Heart right ventricle (tissue), 16 donors: ENCODE data around the gene LASP1. TPM values are rescaled to one million over a fixed set of nuclear protein-coding genes. Genes with fewer than 3 reads are reported as not detected.

Source experiments
- ATAC-seq, 8 donors: fragments of 200-7000 bp; cut with Tn5 transposase; one replicate each; pipeline ENCODE4 v1.9.1; 2020; ENCODE audit warnings: mild to moderate bottlenecking in 8 of 8, moderate library complexity in 8 of 8, moderate number of reproducible peaks in 1 of 8
- DNase-seq, 2 donors: peaks; one replicate each; pipeline ENCODE4 v3.0.0-alpha.2; 2020
- H3K27ac ChIP-seq, 10 donors: fragments of 200-600 bp; sonication (generic) in 2 of 10; one replicate each; pipeline versions ENCODE4 v1.5.0 to v1.8.0; 2020 to 2022; ENCODE audit warnings: mild to moderate bottlenecking in 3 of 10
- H3K27me3 ChIP-seq, 7 donors: fragments of 200-600 bp; one replicate each; pipeline ENCODE4 v1.8.0; 2021 to 2022; ENCODE audit warnings: mild to moderate bottlenecking in 2 of 7
- H3K36me3 ChIP-seq, 9 donors: fragments of 200-600 bp; sonication (generic) in 1 of 9; one replicate each; pipeline versions ENCODE4 v1.5.0 to v1.8.0; 2020 to 2022; ENCODE audit warnings: mild to moderate bottlenecking in 2 of 9
- H3K4me1 ChIP-seq, 9 donors: fragments of 200-600 bp; sonication (generic) in 1 of 9; one replicate each; pipeline versions ENCODE4 v1.5.0 to v1.8.0; 2020 to 2022; ENCODE audit warnings: mild to moderate bottlenecking in 4 of 9
- H3K4me3 ChIP-seq, 10 donors: fragments of 200-600 bp; sonication (generic) in 2 of 10; one replicate each; pipeline versions ENCODE4 v1.5.0 to v1.8.0; 2020 to 2022; ENCODE audit warnings: mild to moderate bottlenecking in 7 of 10, moderate library complexity in 2 of 10
- H3K9me3 ChIP-seq, 11 donors: fragments of 200-600 bp in 10 of 11; sonication (generic) in 2 of 11; one replicate each; pipeline versions ENCODE4 v1.5.0 to v1.8.0; 2013 to 2022; ENCODE audit warnings: mild to moderate bottlenecking in 2 of 11, control low read depth in 1 of 11, moderate library complexity in 1 of 11
- CTCF ChIP-seq, 9 donors: fragments of 200-600 bp; sonication (generic) in 2 of 9; IDR thresholded peaks; one replicate each; pipeline versions ENCODE4 v1.5.0 to v1.8.0; 2021 to 2022; ENCODE audit warnings: antibody characterized with exemption in 9 of 9, mild to moderate bottlenecking in 5 of 9, moderate library complexity in 1 of 9
- WGBS, 2 donors: extraction: QIAGEN DNeasy Blood & Tissue Kit; methylation state at CpG; one replicate each; pipeline ENCODE4 v1.1.7; 2013; ENCODE audit warnings: inconsistent platforms in 1 of 2; 5-methylcytosine and 5-hydroxymethylcytosine counted together
- intact Hi-C, 10 donors: fragments of 100-400 bp; cut with DNase I; formaldehyde crosslinking; loops; one replicate each; pipeline versions ENCODE4 v1.11.1 to v1.14.2; 2022
- polyA plus RNA-seq, 2 donors: library from polyadenylated mRNA; stranded (reverse); fragments of 200-250 nt; gene quantifications; one replicate each; pipeline ENCODE4 v1.2.3, GENCODE V29; 2013
- total RNA-seq, 10 donors: library from RNA; stranded (reverse); fragmentation: NEBNext Ultra II Directional in 3 of 10; extraction: Animal tissue kit (Norgen Biotek cat#: 25700) in 3 of 10; gene quantifications; one replicate each; pipeline versions ENCODE4 v1.2.1 to v1.2.4, GENCODE V29; 2021 to 2023
- donor health status: Arrhythmogenic right ventricular cardiomyopathy.
- donor health status: ischemic (EF 13 %, LVEDD 7.1; RV severe dilation, severe dysfunction).
- donor health status: healthy with polysubstance abuse.
- donor health status: DM: no; HTN: yes; CAD: no.
- donor health status: DM: no; HTN: no; CAD: no.
- donor health status: ischemic (EF 25% LVEDD 6.9; RV normal size, moderate dysfunction).
- donor health status: ischemic (EF 25% LVEDD 5.7; RV mildly dilated, moderate dysfunction).
- donor health status: healthy.
- donor health status: DM: yes; HTN: yes; CAD: no.
- donor health status: Ischemic cardiomyopathy.
- donor health status: ischemic (EF 35%, LVEDD 5.7; RV mildly dilated, moderate dysfunction).
- donor health status: nonischemic (EF 11% LVEDD 7.7; RV severe dilation, severe dysfunction).
- donor health status: DM: yes; HTN: yes; CAD: no.
- donor health status: PGD.
- donor health status: ischemic (EF 29% LVEDD 5.4; RV normal size, mild dysfunction).
- donor health status: nonischemic (EF 23%, LVEDD 6.1; RV moderate dilation, normal function).

The LASP1 gene
- total and polyA plus RNA-seq, 12 donors: 19.5 to 56.9 (median 23.0) TPM

- peak; percentile 86 to 89 for DNase-seq
- H3K27me3 ChIP-seq: no peaks in the 10 kb centered on the region
- no peaks in the 10 kb centered on the region for H3K9me3 ChIP-seq
- peaks cover 0 to 66% (median 15%) of the 10 kb centered on the region in 9 donors for H3K36me3 ChIP-seq
- H3K4me3 ChIP-seq: peak overlapping the region in 2 of 10 donors; percentile 10 to 11
- ATAC-seq: peak; percentile 64 to 78 (median 74)
- WGBS, 2 donors: 23 to 28% methylated on average over 6 of the region's 6 CpGs
- H3K4me1 ChIP-seq: peaks cover 42 to 99% (median 90%) of the 10 kb centered on the region in 9 donors
- TF ChIP-seq CTCF (IDR thresholded peaks at IDR 0.05): no peak
- peak overlapping the region; percentile 64 to 86 (median 75) for H3K27ac ChIP-seq
- intact Hi-C loops: no loop called here
Measured at GRCh38 chr17:38897176-38897575, 27.3 kb downstream of the LASP1 start.

GRCh38 chr17:38897671-38898290 is 27.9 kb downstream of the LASP1 start:
- Histone ChIP-seq H3K4me3 (peak overlapping the region in 2 of 10 donors; percentile 10 to 11), H3K36me3 (peaks cover 0 to 66% (median 13%) of the 10 kb centered on the region in 9 donors), H3K27me3 (no peaks in the 10 kb centered on the region), H3K27ac (peak overlapping the region; percentile 64 to 86 (median 75)), H3K4me1 (peaks cover 42 to 100% (median 92%) of the 10 kb centered on the region in 9 donors), H3K9me3 (no peaks in the 10 kb centered on the region)
- intact Hi-C loops: no loop called here
- DNase-seq: no peak
- 49 to 62% methylated on average over 12 of the region's 12 CpGs for WGBS, 2 donors
- peak; percentile 0 to 43 (median 10) for ATAC-seq
- no peak for TF ChIP-seq CTCF (IDR thresholded peaks at IDR 0.05)

- Histone ChIP-seq H3K36me3 (peaks cover 0 to 65% (median 13%) of the 10 kb centered on the region in 9 donors), H3K27me3 (no peaks in the 10 kb centered on the region), H3K9me3 (no peaks in the 10 kb centered on the region), H3K4me3 (peak overlapping the region in 1 of 10 donors; percentile 13), H3K4me1 (peaks cover 42 to 99% (median 91%) of the 10 kb centered on the region in 9 donors), H3K27ac (peak overlapping the region; percentile 64 to 86 (median 75))
- no peak for TF ChIP-seq CTCF (IDR thresholded peaks at IDR 0.05)
- DNase-seq (no peak), ATAC-seq (no peak)
- WGBS, 2 donors: 49 to 66% methylated on average over 9 of the region's 9 CpGs
- intact Hi-C loops: no loop called here
Measured at GRCh38 chr17:38898291-38898679, 28.4 kb downstream of the LASP1 start.

- no peak for TF ChIP-seq CTCF (IDR thresholded peaks at IDR 0.05)
- H3K27ac ChIP-seq: peak overlapping the region; percentile 3 to 86 (median 68)
- DNase-seq (peak in 1 of 2 donors; percentile 43), ATAC-seq (peak in 4 of 8 donors; percentile 8 to 36 (median 21))
- peaks cover 42 to 98% (median 85%) of the 10 kb centered on the region in 9 donors for H3K4me1 ChIP-seq
- WGBS, 2 donors: 48 to 70% methylated on average over 11 of the region's 11 CpGs
- intact Hi-C loops: no loop called here
- H3K9me3 ChIP-seq: no peaks in the 10 kb centered on the region
- peaks cover 0 to 70% (median 13%) of the 10 kb centered on the region in 9 donors for H3K36me3 ChIP-seq
- H3K27me3 ChIP-seq: no peaks in the 10 kb centered on the region
- H3K4me3 ChIP-seq: peak overlapping the region in 1 of 10 donors; percentile 13
Measured at GRCh38 chr17:38898812-38899348, 29.0 kb downstream of the LASP1 start.
